Muscle layer of duodenum (tissue), 2 donors: Measurements from ENCODE around the gene PIN4.

Experiments used
- H3K27ac ChIP-seq: one replicate; pipeline ENCODE4 v1.7.0; 2013; ENCODE audit warnings: mild to moderate bottlenecking, low read length
- H3K27me3 ChIP-seq: one replicate; pipeline ENCODE4 v1.7.0; 2013; ENCODE audit warnings: low read depth, mild to moderate bottlenecking, control low read depth, low read length
- H3K36me3 ChIP-seq, 2 donors: one replicate each; pipeline ENCODE4 v1.7.0; 2013; ENCODE audit warnings: low read length in 2 of 2, control low read depth in 1 of 2, mild to moderate bottlenecking in 1 of 2; ENCODE audit not compliant: insufficient read depth in 2 of 2, control insufficient read depth in 1 of 2
- H3K4me1 ChIP-seq, 2 donors: one replicate each; pipeline ENCODE4 v1.7.0; 2013; ENCODE audit warnings: low read length in 2 of 2, mild to moderate bottlenecking in 2 of 2, control low read depth in 1 of 2, moderate library complexity in 1 of 2; ENCODE audit not compliant: insufficient read depth in 2 of 2, control insufficient read depth in 1 of 2
- H3K4me3 ChIP-seq, 2 donors: one replicate each; pipeline ENCODE4 v1.7.0; 2013; ENCODE audit warnings: low read length in 2 of 2, low read depth in 1 of 2, mild to moderate bottlenecking in 1 of 2
- H3K9me3 ChIP-seq, 2 donors: one replicate each; pipeline ENCODE4 v1.7.0; 2013; ENCODE audit warnings: low read length in 2 of 2, control low read depth in 1 of 2, mild to moderate bottlenecking in 1 of 2; ENCODE audit not compliant: control insufficient read depth in 1 of 2
- donor health status: healthy.

PIN4 gene

DNA sequence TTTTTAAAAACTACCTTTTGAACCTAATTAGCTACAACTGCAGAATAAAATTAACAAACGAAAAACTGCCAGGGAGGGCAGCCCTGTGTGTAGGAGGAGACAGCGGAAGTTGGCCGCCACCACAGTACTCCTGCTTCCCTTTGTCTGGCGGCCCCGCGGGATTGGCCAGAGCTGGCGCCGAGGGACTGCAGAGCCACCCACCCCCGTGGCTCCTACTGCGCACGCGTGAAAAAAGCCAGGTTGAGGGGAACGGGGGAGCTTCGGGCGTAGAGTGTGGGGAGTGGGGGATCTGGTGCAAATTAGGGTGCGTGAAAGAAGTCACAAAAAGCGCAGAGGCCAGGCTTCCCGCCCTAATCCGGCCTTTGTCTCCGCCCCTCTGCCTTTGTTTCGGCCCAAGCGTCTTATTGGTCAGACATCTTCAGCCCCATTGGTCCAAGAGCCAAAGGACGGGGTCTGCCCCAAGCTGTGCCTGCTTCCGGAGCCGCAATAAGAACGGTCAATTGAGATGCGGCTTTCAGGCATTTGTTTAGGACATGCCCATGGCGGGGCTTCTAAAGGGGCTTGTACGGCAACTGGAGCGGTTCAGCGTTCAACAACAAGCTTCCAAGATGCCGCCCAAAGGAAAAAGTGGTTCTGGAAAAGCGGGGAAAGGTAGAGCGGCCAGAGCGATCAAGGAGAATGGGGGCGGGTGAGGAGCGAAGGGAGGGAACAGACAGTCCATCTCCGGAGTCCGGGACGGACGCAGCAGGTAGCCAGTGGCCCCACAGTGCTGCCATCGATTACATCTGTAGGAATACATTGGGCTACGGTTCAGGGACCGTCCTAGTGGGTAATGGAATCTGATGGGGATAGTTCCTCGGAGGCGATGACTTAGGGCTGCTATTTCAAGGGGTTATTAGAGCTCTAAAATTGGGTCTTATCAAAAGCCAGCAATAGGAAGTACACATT is at the start of gene PIN4:
Gene PIN4 (plus strand): TSS at position 580 of the 948 bp plus-strand sequence. CDS start 29 bp downstream, at position 609.
- H3K27me3 ChIP-seq: no peaks in the 10 kb centered on the region
- no peaks in the 10 kb centered on the region for H3K9me3 ChIP-seq
- H3K36me3 ChIP-seq: peaks cover 0 to 3% of the 10 kb centered on the region in 2 donors
- peaks cover 3 to 17% of the 10 kb centered on the region in 2 donors for H3K4me1 ChIP-seq
- peak within 1 kb of the TSS; percentile 71 to 96 for H3K4me3 ChIP-seq
- H3K27ac ChIP-seq: peak within 1 kb of the TSS; percentile 63

DNA sequence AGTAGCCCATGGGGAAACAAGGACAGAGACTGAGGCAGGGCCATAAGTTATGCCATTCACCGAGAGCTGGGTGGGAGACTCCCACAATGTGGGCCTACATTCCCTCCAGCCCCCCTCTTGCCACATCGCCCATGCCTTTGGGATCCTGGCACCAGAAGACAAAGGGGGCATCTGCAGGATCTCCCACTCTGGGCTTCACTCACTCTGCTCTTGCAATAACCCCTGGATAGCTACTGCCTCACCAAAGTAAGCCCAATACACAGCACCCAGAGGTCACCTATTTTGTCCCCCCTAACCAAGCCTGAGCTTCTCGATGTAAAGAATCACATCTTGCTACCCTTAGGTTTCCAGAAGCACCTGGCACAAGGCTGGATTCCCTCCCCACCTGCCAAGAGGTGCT is 49.1 kb upstream of the PIN4 start:
- no peaks in the 10 kb centered on the region for H3K27me3 ChIP-seq
- H3K36me3 ChIP-seq: no peaks in the 10 kb centered on the region
- H3K4me3 ChIP-seq: no peak overlapping the region
- no peak overlapping the region for H3K27ac ChIP-seq
- H3K9me3 ChIP-seq: no peaks in the 10 kb centered on the region
- H3K4me1 ChIP-seq: peaks cover 0 to 23% of the 10 kb centered on the region in 2 donors

DNA sequence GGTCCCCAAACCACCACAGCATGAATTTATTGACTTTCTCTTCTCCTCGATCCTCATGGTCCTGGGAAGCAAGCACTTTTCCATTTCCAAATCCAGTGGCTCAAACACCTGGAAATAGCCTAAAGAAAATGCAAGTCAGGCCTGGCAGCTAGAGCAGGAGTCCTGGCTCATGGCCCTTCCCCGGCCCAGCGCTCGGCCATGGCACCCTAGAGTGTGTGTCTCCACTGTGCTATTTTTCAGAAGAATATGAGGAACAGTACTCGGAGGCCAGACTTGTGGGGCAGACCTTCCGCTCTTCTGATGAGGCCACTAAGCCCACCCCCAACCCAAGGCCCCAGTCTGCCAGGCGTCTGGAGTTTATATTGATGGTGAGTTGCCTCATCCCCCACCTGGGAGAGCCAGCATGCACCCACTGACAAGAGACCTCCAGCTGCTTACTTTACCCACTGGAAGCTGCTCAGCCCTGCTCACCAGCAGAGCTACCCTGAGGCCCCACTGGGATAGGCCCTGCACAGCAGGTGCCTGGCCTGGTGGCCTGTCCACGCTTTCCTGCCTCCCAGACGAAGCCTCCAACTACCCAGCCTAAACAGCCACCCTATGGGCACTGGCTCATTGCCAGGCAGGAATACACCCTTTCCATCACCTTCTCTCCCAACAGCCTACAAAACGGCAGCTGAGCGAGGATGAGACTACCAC is 47.6 kb upstream of the PIN4 start:
- H3K9me3 ChIP-seq: no peaks in the 10 kb centered on the region
- H3K4me3 ChIP-seq: no peak overlapping the region
- H3K36me3 ChIP-seq: peaks cover 7 to 11% of the 10 kb centered on the region in 2 donors
- H3K27me3 ChIP-seq: no peaks in the 10 kb centered on the region
- H3K4me1 ChIP-seq: peaks cover 0 to 14% of the 10 kb centered on the region in 2 donors
- H3K27ac ChIP-seq: no peak overlapping the region

DNA sequence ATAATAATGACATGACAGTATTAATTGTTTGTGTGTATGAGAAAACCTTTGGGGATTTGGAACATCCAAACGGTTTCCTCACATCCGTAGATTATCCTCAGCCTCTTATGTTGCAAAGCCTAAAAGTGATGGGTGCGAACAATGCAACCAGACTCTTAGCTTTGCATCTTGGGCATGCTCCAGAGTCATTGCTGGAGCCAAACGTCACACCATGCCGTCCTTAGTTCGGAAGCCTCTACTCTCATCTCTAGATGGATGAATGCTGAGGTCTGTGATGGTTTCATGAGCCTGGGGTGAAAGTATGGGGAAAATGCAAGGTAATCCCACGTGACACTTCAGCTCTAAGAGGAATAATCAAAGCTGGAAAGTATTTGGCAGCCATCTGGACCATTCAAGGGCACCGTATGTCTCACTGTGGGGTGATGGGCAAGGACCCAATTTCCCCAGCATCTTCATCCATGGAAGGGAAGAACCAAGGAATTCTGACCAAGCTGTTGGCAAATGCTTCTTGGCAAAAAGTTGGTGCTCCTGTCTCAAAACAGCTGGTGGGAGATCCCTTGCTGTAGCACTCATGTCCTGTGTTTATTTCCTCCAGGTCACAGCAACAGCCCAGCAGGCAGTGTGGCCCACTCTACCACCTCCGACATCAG is 43.6 kb upstream of the PIN4 start:
- peaks cover 7 to 32% of the 10 kb centered on the region in 2 donors for H3K36me3 ChIP-seq
- H3K4me3 ChIP-seq: no peak overlapping the region
- no peaks in the 10 kb centered on the region for H3K9me3 ChIP-seq
- H3K27ac ChIP-seq: no peak overlapping the region
- H3K27me3 ChIP-seq: no peaks in the 10 kb centered on the region
- H3K4me1 ChIP-seq: no peaks in the 10 kb centered on the region

DNA sequence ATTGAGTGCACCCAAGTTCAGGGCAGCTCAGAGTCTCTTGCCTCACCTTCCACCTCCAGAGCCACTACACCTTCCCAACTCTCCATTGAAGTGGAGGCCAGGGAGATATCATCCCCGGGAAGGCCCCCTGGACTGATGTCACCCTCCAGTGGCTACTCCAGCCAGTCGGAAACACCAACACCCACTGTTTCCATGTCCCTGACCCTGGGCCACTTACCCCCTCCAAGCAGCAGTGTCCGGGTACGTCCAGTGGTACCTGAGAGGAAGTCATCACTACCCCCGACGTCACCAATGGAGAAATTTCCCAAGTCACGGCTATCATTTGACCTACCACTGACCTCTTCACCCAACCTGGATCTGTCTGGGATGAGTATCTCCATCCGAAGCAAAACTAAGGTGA is 42.0 kb upstream of the PIN4 start:
- Histone ChIP-seq H3K27me3 (no peaks in the 10 kb centered on the region), H3K4me3 (no peak overlapping the region), H3K36me3 (peaks cover 7 to 36% of the 10 kb centered on the region in 2 donors), H3K27ac (no peak overlapping the region), H3K4me1 (no peaks in the 10 kb centered on the region), H3K9me3 (no peaks in the 10 kb centered on the region)

DNA sequence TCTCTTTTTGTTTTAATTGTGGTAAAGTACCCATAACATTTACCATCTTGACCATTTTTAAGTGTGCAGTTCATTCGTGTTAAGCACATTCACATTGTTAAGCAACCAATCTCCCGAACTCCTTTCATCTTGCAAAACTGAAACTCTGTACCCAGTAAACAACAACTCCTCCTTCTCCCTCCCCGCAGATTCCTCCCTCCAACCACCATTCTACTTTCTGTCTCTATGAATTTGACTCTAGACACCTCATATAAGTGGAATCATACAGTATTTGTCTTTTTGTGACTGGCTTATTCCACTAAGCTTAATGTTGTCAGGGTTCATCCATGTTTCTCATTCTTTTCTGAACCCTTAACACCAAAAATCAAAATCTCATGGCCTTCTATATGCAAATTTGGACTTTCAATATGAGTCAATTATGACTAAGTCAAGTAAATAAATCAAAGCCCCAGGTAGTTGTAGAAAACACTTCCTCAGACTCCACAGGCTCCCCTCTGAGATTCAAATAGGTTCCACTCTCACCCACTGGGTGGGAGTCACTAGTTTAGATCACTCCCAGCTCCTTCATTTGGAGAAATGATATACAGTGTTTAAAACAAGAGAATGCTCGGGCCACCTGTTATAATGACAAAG is 40.1 kb upstream of the PIN4 start:
- no peaks in the 10 kb centered on the region for H3K9me3 ChIP-seq
- H3K27me3 ChIP-seq: no peaks in the 10 kb centered on the region

DNA sequence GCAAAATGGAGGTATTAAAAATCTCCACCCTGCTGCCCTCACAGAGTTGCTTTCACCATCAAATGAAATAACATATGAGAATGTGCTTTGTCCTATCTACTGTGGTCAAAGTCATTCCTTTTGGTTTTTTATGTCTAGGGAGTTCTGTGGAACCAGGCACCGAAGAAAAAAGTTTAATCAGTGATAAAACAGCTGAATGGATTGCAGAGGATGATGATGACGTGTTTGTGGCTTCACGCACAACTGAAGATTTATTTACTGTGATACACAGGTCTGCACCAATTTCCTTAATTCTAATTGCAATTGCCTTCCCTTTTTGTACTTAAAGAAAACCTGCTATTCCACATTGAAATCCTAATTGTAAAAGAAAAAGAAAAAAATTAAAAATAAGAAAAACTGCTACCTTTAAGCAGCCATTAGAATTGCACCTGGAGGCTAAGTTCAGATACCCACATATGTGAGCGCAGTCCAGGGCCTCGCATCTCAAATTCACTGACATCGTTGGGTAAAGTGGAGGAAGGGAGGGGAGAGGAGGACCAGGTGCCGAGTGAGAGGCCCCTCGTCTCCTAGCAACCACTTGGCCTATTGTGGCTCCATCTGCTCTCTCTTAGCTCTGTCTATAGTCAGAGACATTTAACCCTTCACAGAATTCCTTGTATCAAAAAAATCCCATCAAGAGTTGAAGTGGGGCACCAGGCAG is 39.3 kb upstream of the PIN4 start:
- H3K27me3 ChIP-seq: no peaks in the 10 kb centered on the region

More for the DNA sequence above, 40.1 kb upstream of the PIN4 start:
- Histone ChIP-seq H3K4me3 (no peak overlapping the region), H3K4me1 (no peaks in the 10 kb centered on the region), H3K27ac (no peak overlapping the region), H3K36me3 (peaks cover 7 to 36% of the 10 kb centered on the region in 2 donors)

DNA sequence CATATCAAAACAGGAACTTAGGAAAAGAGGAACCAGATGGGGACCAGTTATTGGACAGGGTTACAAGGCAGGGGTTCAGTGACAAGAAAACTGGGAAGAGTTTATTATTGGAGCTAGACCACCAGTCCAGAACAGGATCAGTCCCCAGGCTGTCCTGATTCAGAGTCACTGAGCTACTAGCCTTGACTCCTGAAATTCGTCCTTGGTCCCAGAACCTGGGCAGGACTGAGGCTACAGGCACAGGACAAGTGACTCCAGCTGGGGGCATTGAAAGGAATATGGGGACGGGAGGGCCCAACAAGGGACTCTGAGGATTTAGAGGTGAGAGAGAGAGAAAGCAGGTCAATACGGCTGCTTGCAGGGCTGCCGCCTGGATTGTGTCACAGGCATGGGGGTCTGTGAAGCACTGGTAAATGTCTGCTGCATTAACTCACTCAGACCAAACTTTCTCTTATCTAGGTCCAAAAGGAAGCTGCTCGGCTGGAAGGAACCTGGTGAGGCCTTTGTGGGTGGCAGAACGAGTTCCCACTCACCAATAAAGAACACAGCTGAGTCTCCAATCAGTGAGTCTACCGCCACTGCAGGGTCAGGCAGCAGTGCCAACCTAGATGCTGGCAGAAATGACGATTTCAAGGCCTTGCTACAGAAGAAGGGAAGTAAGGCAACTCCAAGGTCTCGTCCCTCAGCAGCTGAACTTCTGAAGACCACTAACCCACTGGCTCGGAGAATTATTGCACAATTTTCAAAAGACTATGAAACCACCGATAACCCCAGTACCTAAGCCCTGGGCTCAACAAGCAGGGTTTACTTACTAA is 38.6 kb upstream of the PIN4 start:
- Histone ChIP-seq H3K27me3 (no peaks in the 10 kb centered on the region), H3K9me3 (no peaks in the 10 kb centered on the region), H3K4me1 (no peaks in the 10 kb centered on the region), H3K4me3 (no peak overlapping the region), H3K36me3 (peaks cover 6 to 35% of the 10 kb centered on the region in 2 donors), H3K27ac (no peak overlapping the region)

More for the DNA sequence above, 39.3 kb upstream of the PIN4 start:
- Histone ChIP-seq H3K9me3 (no peaks in the 10 kb centered on the region), H3K36me3 (peaks cover 7 to 36% of the 10 kb centered on the region in 2 donors), H3K27ac (no peak overlapping the region), H3K4me3 (no peak overlapping the region), H3K4me1 (no peaks in the 10 kb centered on the region)

DNA sequence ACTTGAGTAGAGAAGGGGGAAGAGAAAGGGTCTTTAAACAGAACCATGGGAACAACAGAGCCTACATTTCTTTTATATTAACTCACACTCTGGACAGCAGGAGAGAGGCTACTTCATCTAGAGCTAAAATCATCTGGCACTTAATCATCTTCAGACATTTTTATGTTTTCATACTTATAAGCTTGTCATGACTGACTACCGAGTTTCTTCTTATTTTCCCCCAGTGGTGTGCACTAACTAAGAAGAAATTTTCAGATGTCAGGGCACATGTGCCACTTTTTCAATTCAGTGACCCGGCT is 38.0 kb upstream of the PIN4 start:
- no peak overlapping the region for H3K27ac ChIP-seq
- H3K27me3 ChIP-seq: no peaks in the 10 kb centered on the region
- H3K36me3 ChIP-seq: peaks cover under 1 to 30% of the 10 kb centered on the region in 2 donors
- no peaks in the 10 kb centered on the region for H3K4me1 ChIP-seq
- H3K9me3 ChIP-seq: no peaks in the 10 kb centered on the region
- no peak overlapping the region for H3K4me3 ChIP-seq

DNA sequence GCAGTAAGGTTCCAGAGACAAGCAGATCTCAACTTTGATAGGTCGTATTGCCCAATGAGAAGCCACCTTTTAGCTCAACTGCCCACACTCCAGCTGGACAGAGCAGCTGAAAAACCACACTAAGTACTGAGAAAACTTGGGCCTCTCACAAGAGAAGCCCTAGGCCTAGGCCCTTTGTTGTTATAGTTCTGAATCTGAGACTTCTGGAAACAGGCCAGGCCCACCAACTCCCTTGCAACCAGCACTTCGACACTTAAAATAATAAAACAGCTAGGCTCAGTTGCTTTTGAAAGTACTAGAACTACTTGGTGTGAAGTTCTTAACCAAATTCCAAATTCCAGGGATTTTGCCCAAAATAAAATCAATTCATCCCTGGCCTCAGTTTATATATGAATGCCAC is 36.4 kb upstream of the PIN4 start:
- Histone ChIP-seq H3K36me3 (peaks cover 0 to 14% of the 10 kb centered on the region in 2 donors), H3K4me1 (no peaks in the 10 kb centered on the region), H3K27ac (no peak overlapping the region), H3K9me3 (no peaks in the 10 kb centered on the region), H3K4me3 (no peak overlapping the region), H3K27me3 (no peaks in the 10 kb centered on the region)
